Small intestine (tissue), 7 donors: Measurements from ENCODE around the gene VASP. TPM values are rescaled to one million over a fixed set of nuclear protein-coding genes. Genes with fewer than 3 reads are reported as not detected.
A peak's percentile ranks its signal among the peaks of the same experiment; 100 is the strongest.

Source experiments
- DNase-seq, 2 donors: peaks; one replicate each; pipeline versions ENCODE4 v3.0.0 to v3.0.0-alpha.2; 2013
- FAIRE-seq: peaks from 2 replicates; lab custom pipeline; 2012; peaks lifted over from hg19 to GRCh38; lab: Jason Lieb, UNC
- H3K27ac ChIP-seq, 3 donors: one replicate each; pipeline ENCODE4 v1.5.1; 2013; ENCODE audit warnings: low read length in 2 of 3, mild to moderate bottlenecking in 2 of 3, control low read depth in 1 of 3, inconsistent platforms in 1 of 3, low read depth in 1 of 3, moderate library complexity in 1 of 3
- H3K27me3 ChIP-seq, 3 donors: one replicate each; pipeline ENCODE4 v1.6.1; 2013; ENCODE audit warnings: low read length in 3 of 3, inconsistent platforms in 1 of 3; ENCODE audit not compliant: control insufficient read depth in 3 of 3, insufficient read depth in 3 of 3
- H3K36me3 ChIP-seq, 3 donors: one replicate each; pipeline ENCODE4 v1.6.1; 2013; ENCODE audit warnings: low read length in 3 of 3, inconsistent platforms in 1 of 3, low read depth in 1 of 3, mild to moderate bottlenecking in 1 of 3, moderate library complexity in 1 of 3; ENCODE audit not compliant: control insufficient read depth in 3 of 3, insufficient read depth in 2 of 3
- H3K4me1 ChIP-seq, 3 donors: one replicate each; pipeline ENCODE4 v1.6.1; 2013; ENCODE audit warnings: low read length in 2 of 3, inconsistent platforms in 1 of 3, low read depth in 1 of 3, mild to moderate bottlenecking in 1 of 3, moderate library complexity in 1 of 3; ENCODE audit not compliant: control insufficient read depth in 3 of 3, insufficient read depth in 2 of 3
- H3K4me3 ChIP-seq, 3 donors: one replicate each; pipeline ENCODE4 v1.5.1; 2013; ENCODE audit warnings: low read length in 3 of 3, control low read depth in 1 of 3, inconsistent platforms in 1 of 3, low read depth in 1 of 3, mild to moderate bottlenecking in 1 of 3, moderate library complexity in 1 of 3
- H3K9me3 ChIP-seq, 2 donors: one replicate each; pipeline ENCODE4 v1.6.1; 2013; ENCODE audit warnings: low read depth in 1 of 2, low read length in 1 of 2; ENCODE audit not compliant: control insufficient read depth in 2 of 2, insufficient read depth in 1 of 2
- WGBS, 3 donors: extraction: QIAGEN DNeasy Blood & Tissue Kit; methylation state at CpG; one replicate each; pipeline ENCODE4 v1.1.7; 2013; 5-methylcytosine and 5-hydroxymethylcytosine counted together
- polyA plus RNA-seq, 4 donors: library from polyadenylated mRNA; stranded (reverse) in 3 of 4; unstranded in 1 of 4; fragments of 200-250 nt in 3 of 4; fragments of 120-200 nt in 1 of 4; gene quantifications; one replicate each; pipeline versions ENCODE4 v1.2.1 to v1.2.3, GENCODE V29; 2013
- donor health status: healthy with polysubstance abuse.
- donor health status: control.
- donor health status: control.
- donor health status: Bipolar disorder and iron deficiency.
- donor health status: healthy.

Gene VASP
- polyA plus RNA-seq, 4 donors: 50.4 to 132 (median 111) TPM

- H3K27ac ChIP-seq: no peak overlapping the region
- no peaks in the 10 kb centered on the region for H3K36me3 ChIP-seq
- H3K27me3 ChIP-seq: peaks cover 0 to 18% (median 0%) of the 10 kb centered on the region in 3 donors
- 86 to 88% (median 88%) methylated on average over 9 of the region's 9 CpGs for WGBS, 3 donors
- DNase-seq: no peak
- no peak overlapping the region for H3K4me3 ChIP-seq
- no peak for FAIRE-seq
- H3K9me3 ChIP-seq: peaks cover 0 to 6% of the 10 kb centered on the region in 2 donors
- peaks cover 4 to 14% (median 6%) of the 10 kb centered on the region in 3 donors for H3K4me1 ChIP-seq
These were observed 3.4 kb upstream of the VASP start for GRCh38 chr19:45503909-45504308.

- H3K36me3 ChIP-seq: peaks cover 0 to 7% (median 0%) of the 10 kb centered on the region in 3 donors
- no peak overlapping the region for H3K4me3 ChIP-seq
- H3K27ac ChIP-seq: peak overlapping the region; percentile 93 to 96 (median 94)
- no peak for DNase-seq
- WGBS, 3 donors: 76 to 80% (median 79%) methylated on average over 8 of the region's 8 CpGs
- H3K27me3 ChIP-seq: peaks cover 0 to 7% (median 0%) of the 10 kb centered on the region in 3 donors
- no peaks in the 10 kb centered on the region for H3K9me3 ChIP-seq
- H3K4me1 ChIP-seq: peaks cover 0 to 13% (median 0%) of the 10 kb centered on the region in 3 donors
- no peak for FAIRE-seq
These were observed 1.9 kb upstream of the VASP start for GRCh38 chr19:45505151-45505995.

GRCh38 chr19:45505996-45506245, 1.4 kb upstream of the VASP start:
- peak overlapping the region in 2 of 3 donors; percentile 88 to 98 for H3K4me3 ChIP-seq

GRCh38 chr19:45506246-45506988, 862 bp upstream of the VASP start:
- H3K9me3 ChIP-seq: no peaks in the 10 kb centered on the region
- 1% methylated on average over 43 to 47 of the region's 47 CpGs for WGBS, 3 donors
- H3K4me1 ChIP-seq: peaks cover 0 to 13% (median 0%) of the 10 kb centered on the region in 3 donors
- DNase-seq: peak; percentile 96 to 98
- H3K27me3 ChIP-seq: no peaks in the 10 kb centered on the region
- H3K4me3 ChIP-seq: peak overlapping the region; percentile 39 to 98 (median 88)
- peaks cover 0 to 12% (median 0%) of the 10 kb centered on the region in 3 donors for H3K36me3 ChIP-seq
- FAIRE-seq: no peak
- peak overlapping the region; percentile 93 to 96 (median 94) for H3K27ac ChIP-seq

More at GRCh38 chr19:45505996-45506245, 1.4 kb upstream of the VASP start:
- peaks cover 0 to 10% (median 0%) of the 10 kb centered on the region in 3 donors for H3K36me3 ChIP-seq
- FAIRE-seq (no peak), DNase-seq (no peak)
- peak overlapping the region; percentile 93 to 96 (median 94) for H3K27ac ChIP-seq
- H3K9me3 ChIP-seq: no peaks in the 10 kb centered on the region
- 29 to 59% (median 55%) methylated on average over 5 of the region's 5 CpGs for WGBS, 3 donors
- peaks cover 0 to 13% (median 0%) of the 10 kb centered on the region in 3 donors for H3K4me1 ChIP-seq
- H3K27me3 ChIP-seq: peaks cover 0 to 5% (median 0%) of the 10 kb centered on the region in 3 donors

GRCh38 chr19:45507872-45508416, 665 bp downstream of the VASP start:
- Histone ChIP-seq H3K36me3 (peaks cover 0 to 17% (median 0%) of the 10 kb centered on the region in 3 donors), H3K4me3 (peak overlapping the region; percentile 88 to 100 (median 98)), H3K4me1 (peaks cover 0 to 13% (median 0%) of the 10 kb centered on the region in 3 donors), H3K27ac (peak overlapping the region; percentile 93 to 94 (median 94)), H3K9me3 (no peaks in the 10 kb centered on the region), H3K27me3 (no peaks in the 10 kb centered on the region)
- 0% methylated on average over 21 to 22 of the region's 22 CpGs for WGBS, 3 donors
- no peak for FAIRE-seq
- DNase-seq: peak in 1 of 2 donors; percentile 32

- peak overlapping the region; percentile 93 to 94 (median 94) for H3K27ac ChIP-seq
- WGBS, 3 donors: 0 to 1% (median 0%) methylated on average over 17 to 26 of the region's 26 CpGs
- H3K4me3 ChIP-seq: peak overlapping the region; percentile 88 to 100 (median 98)
- H3K4me1 ChIP-seq: peaks cover 0 to 13% (median 2%) of the 10 kb centered on the region in 3 donors
- no peak for FAIRE-seq
- H3K36me3 ChIP-seq: peaks cover 0 to 20% (median 0%) of the 10 kb centered on the region in 3 donors
- H3K9me3 ChIP-seq: no peaks in the 10 kb centered on the region
- H3K27me3 ChIP-seq: no peaks in the 10 kb centered on the region
- DNase-seq: peak; percentile 58 to 86
These were observed 1.2 kb downstream of the VASP start for GRCh38 chr19:45508417-45508860.

- no peaks in the 10 kb centered on the region for H3K9me3 ChIP-seq
- 1 to 5% (median 2%) methylated on average over 19 to 28 of the region's 28 CpGs for WGBS, 3 donors
- peaks cover 0 to 19% (median 4%) of the 10 kb centered on the region in 3 donors for H3K4me1 ChIP-seq
- DNase-seq (peak; percentile 60), FAIRE-seq (no peak)
- no peaks in the 10 kb centered on the region for H3K27me3 ChIP-seq
- H3K4me3 ChIP-seq: peak overlapping the region; percentile 88 to 100 (median 98)
- H3K36me3 ChIP-seq: peaks cover 0 to 22% (median 0%) of the 10 kb centered on the region in 3 donors
- H3K27ac ChIP-seq: peak overlapping the region; percentile 85 to 94 (median 93)
These were observed 1.8 kb downstream of the VASP start for GRCh38 chr19:45508861-45509691.
